HG02610 (cell line): Measurements from ENCODE around the gene STON2.
"Not testable (repeated sequence)": the region's sequence is repeated elsewhere in the genome, so short reads cannot be mapped to it uniquely, and the experiment has no call there.

Experiments used
- ATAC-seq: cut with Tn5 transposase; IDR thresholded peaks from one replicate; pipeline ENCODE4 v1.9.1; 2021; ENCODE audit warnings: mild to moderate bottlenecking, moderate library complexity; ENCODE audit not compliant: unreplicated experiment

STON2 gene

DNA sequence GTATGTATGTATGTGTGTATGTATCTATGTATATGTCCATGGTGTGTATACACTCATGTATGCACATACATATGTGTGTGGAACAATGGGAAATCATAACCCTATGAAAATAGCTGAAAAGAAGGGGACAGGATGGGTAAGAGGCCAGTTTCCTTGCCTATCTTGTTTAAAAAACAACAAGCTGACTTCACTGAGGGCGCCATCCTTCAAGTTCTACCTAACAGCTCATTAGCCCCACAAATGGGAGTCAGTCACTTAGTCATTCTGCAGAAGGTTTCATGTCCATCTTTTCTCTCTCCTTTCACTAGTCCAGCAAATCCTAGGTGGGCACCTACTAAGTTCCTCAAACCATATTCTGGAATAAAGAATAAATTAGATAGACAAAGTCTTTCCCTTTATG lies 14.7 kb downstream of the STON2 start:
- no peak for ATAC-seq

DNA sequence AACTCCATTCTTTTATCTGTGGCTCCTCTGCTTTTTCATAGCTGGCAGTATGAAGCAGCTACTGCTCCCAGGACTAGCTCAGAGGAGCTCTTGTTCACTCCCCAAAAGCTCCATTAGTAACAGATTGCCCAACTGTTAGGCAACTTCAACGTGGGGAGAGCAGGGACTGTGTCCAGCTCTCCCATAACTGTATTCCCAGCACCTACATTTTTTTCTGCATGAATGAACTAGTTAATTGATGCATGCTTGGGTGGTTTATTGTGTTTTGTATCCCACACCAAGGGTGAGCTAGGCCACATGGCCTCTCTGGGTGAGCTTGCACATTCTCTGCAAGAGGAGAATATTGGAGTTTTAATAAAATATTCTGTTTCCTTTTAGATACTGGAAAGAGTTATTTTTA lies 15.2 kb downstream of the STON2 start:
- ATAC-seq: no peak

DNA sequence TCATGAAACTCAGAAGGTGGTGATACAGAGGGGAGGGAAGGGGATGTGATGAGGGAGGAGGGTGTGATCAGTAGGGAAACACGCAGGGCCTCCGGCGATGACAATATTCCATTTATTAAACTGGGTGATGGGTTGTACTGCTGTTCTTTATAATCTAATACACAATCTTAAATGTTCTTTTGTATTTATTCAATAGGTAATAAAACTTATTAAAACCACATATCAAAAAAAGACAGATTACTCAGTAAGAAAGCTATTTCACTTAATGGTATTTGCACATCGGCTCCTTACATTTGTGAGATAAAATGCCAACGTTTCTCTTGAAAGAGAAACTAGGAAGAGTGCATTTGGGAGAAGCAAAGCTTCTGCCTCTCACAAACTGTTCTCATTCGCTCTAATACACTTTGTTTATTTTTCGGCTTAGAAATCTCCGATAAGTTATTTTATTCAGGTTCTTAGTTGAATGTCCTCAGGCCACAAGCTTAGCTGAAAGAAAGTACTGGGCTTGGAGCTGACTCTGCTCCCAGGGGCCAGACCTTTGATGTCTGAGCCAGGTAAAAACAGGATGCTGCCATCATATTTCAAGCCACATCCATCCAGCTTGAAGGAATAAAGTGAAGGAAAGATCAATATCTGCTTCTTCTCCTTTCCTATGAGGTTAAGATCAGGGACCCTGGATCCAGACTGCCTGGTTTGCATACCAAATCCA lies 17.5 kb downstream of the STON2 start:
- ATAC-seq: no peak

DNA sequence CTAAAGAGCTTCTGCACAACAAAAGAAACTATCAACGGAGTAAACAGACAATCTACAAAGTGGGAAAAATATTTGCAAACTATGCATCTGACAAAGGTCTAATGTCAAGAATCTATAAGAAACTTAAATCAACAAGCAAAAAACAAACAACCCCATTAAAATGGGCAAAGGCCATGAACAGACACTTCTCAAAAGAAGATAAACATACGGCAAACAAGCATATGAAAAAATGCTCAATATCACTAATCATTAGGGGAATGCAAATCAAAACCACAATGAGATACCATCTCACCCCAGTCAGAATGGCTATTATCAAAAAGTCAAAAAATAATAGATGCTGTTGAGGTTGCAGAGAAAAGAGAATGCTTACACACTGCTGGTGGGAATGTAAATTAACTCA lies 20.1 kb downstream of the STON2 start:
- not testable (repeated sequence) for ATAC-seq

DNA sequence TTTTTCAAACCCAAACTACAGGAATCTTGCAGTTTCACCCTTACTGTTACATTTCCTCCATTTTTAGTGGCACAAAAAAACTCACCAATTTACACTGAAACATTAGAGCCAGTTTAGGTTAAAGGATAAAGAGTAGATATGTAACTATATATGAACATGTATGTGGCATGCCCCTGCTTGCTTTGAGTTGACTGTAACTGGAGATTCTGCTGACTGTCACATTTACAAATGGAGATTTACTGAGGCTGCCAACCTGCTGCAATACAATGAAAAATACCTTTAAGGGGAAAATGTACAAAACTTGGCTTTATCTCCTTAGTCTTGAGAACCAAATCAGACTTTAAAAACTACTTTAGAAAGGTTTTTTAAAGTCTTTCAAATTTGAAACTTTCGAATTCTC lies 28.3 kb downstream of the STON2 start:
- no peak for ATAC-seq

DNA sequence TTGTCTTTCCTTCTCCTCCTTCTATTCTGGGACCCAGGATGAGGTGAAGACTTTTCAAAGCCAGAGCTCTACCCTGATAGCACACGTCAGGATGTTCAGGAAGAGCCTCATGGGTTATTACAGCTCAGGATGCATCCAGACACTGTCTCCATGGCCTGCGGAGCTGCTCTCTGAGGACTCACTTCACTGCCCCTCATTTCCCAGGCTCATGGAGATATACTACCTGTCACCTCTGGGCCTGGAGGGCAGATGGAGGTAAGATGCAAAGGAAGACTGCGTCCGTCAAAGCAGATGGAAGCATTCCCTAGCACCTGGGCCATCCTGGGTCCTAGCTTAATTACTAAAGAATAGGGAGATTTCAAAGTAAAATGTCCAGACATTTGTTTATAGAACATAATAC lies 32.6 kb downstream of the STON2 start:
- ATAC-seq: no peak

DNA sequence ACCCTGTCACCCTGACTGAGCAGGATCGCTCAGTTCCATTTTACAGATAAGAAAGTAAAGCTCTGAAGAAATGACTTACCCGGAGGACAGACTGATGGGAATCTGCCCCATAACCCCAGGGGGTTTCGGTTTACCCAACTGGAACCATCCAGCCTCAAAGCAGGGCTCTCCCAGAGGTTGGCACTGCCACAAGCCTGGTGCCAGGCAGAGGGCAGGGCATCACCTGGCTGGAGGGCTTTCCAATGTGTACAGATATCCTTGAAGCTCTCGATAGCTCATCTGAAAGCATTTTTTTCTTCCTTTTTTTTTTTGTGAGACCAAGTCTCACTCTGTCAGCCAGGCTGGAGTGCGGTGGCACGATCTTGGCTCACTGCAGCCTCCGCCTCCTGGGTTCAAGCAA lies 33.2 kb downstream of the STON2 start:
- no peak for ATAC-seq

DNA sequence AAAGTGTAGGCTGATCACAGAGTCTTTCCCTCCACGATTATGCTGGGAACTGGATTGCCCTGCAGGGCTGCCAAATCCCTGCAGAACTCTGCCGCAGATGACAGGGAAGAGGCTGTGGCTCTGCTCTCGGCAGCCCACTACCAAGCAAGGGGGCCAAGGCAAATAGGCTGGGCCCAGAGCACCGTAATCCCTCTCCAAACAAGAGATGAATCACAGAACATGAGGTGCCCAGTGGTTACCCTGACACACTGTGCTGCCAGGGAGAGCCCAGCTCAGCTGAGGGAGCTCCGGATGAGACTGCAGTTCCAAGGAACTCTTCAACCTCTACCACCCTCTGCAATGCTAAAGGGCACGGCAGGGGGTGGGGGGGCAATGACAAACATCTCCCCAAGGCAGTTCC lies 33.9 kb downstream of the STON2 start:
- no peak for ATAC-seq

DNA sequence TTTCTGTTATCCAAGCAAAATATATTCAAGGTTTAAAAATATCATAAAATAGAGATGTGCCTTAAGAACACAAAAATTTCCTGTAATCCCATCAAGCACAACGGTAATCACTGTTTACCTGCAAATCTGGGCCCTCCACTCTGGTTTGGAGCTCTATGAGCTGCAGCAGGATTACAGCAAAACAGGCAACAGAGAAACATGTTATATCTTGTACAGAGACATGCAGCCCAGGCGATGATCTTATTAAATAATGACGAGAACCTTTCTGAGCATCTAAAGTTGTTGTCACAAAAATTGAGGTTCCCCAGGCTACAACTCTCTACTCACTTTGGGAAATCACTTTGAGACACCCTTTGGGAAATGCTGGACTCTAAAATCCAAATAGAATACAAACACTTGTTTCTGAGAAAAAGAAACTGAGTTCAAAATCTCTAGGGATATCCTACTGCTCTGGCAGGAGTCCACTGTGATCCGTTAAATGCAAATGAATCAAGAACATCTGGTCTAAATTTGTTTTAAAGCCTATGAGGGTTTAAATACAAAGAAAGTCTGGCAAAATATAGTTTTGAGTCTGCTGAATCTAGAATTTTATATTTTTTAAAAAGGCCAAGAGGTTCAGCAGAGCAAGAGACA lies 36.3 kb downstream of the STON2 start:
- no peak for ATAC-seq

DNA sequence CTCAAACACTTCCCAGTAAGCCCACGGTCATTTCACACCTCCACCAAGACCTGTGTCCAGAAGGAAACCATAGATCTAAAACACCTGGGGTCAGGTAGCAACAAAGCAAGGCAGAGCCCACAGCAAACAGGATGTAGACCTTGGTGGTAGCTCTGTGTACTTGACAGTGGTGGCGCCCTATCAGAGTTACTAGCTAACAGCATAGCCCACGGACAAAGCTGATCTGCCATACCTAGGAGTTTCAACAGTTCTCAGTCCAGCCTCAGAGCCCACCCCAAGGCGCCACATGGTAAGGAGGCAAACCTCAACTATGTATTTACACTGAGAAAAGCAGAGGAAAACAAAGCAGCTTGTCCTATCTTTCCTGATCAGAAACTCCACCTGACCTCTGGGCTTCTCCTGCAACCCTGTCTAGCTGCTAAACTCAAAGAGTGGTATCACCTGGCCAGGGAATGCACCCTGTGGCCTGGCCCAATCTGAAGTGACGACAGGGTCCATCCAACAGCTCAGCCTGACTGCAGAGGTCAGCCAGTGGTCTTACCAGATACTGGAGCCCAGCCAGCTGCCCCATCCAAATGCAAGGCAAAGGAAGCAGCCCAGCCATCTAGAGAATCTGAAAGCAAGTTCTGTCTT lies 46.3 kb downstream of the STON2 start:
- no peak for ATAC-seq

DNA sequence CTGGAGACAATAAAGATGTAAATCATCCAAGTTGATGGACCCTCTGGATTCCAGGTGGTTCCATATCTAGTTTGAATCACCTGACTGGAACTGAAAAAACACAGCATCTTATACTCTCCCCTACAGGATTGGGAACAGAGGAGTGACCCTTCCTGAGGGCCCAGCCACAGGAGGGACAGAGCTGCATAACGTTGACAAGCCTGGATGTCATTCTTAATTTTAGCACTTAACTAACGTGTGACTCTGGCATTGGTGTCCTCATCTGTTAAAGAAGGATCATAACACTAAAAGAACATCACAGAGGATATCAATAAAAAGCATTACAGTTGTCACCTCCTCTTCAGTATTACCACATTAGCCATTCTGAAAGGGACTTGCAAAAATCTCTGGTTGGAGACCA lies 47.7 kb downstream of the STON2 start:
- ATAC-seq: no peak

DNA sequence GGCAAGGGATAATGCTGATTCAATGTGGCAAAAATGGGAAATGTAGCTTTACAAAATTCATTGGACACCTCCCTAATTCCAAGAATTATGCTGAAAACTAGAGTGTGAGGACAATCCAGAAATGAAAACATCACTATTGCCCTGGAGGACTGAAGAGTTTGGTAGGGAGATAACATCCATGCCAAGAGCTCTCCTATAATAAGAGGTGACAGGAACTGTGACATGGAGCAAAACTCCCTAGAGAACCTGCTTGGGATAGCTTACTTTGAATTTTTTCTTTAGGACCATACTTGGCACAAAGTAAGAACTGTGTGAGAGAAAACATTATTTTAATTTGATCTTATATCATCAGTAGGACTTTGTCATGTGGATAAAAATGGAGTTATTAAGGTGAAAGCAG lies 48.9 kb downstream of the STON2 start:
- ATAC-seq: no peak

DNA sequence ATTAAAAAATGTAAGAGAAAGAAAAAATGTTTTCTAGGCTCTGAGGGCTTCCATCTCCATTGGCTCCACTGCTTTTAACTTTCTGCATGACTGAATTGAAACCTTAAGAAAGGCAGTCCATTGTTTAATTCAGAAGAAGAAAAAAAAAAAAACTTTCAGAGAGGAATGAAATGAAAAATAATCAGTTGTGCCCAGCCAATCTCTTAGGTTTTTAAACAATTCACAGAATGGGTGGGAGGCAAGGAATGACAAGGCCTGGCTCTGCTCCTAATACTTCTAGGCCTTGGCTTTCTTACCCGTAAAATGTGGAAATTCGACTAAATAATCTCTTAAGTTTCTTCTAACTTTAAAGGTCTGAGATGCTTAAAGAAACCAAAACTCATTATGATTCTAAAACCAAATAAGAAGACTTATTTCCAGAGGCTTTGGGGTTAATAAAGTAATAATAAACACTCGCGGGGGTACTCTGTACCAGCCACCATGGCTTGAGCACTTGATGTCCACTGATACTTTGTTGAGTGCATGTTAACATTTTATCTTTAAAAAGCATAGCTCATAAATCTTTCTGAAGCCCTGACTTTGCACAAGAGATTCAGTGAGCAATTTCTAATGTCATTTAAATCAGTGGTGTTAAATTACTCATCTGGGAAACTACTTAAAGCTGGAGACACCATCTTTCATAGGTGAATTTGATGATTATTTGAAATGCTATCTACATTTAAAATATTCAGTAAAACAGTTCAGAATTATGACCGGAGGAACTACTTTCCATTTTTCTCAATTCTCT lies 49.6 kb downstream of the STON2 start:
- no peak for ATAC-seq

DNA sequence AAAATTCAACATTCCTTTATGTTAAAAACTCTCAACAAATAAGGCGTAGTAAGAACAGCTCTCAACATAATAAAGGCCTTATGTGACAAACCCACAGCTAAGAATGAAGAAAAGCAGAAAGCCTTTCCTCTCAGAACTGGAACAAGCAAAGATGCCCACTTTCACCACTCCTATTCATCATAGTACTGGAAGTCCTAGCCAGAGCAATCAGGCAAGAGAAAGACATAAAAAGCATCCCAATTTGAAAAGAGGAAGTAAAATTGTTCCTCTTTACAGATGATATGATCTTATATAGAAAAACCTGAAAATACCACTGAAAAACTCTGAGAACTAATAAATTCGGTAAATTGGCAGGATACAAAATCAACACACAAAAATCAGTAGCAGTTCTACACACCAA lies 52.1 kb downstream of the STON2 start:
- no peak for ATAC-seq

DNA sequence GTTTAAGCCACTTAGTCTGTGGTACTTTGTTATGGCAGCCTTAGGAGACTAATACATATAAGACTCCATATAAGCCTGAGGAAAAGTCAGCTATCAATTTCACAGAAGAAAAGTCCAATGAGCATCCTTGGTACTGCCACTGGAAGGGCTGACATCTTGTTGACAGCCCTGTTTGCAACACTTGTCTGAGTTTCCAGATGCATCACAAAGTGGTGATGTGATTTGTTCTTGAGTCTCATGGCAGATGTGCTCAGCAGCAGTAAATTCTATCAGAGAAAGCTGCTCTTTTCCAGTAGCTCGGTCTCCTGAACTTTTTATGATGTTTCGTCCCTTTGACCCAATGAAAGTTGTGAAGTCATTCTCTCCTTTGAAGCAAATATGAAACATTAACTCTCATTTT lies 54.3 kb downstream of the STON2 start:
- ATAC-seq: no peak

DNA sequence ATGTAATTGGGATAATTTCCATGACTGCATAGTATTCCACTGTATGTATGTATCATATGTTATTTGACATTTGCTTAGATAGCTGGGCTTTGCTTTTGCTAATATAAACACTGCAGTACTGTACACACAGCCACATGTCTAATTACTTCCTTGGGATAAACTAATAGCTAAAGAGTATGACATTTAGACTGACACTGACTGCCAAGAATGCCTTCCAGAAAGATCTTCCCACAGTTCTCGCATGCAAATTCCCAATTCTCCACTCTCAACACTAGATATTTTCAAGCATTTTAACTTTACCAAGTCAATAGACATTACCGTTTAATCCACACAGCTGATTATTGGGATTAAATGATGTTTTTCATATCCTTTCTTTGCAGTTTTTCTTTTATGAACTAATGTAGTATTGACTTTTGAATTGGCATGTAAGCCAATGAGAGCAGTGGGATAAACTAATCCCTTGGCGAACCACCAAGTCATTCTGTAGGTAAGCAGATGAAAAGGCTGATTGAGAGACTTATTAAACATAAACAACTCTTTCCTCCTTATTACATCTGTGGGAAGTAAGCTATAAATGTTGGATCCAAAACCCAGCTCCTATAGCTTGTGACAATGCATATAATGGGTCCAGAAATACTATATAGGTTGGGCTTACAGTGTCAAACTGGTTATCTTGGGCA lies 55.5 kb downstream of the STON2 start:
- no peak for ATAC-seq

DNA sequence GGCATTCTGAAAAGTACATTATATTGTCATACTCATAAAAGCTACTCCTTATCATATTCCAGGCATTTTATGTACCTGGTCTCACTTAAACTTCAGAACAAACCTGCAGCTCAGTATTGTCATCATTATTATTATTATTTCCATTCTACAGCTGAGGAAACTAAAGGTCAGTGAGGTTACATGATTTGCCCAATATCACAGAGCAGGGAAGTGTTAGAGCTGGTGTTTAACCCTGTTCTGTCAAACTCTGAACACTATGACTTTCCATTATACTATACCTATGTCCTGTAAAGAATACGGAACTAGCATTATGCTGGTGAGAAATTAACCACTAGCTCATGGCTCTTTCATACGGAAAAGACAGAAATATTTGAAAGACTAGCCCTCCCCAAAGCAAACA lies 56.4 kb downstream of the STON2 start:
- ATAC-seq: no peak

DNA sequence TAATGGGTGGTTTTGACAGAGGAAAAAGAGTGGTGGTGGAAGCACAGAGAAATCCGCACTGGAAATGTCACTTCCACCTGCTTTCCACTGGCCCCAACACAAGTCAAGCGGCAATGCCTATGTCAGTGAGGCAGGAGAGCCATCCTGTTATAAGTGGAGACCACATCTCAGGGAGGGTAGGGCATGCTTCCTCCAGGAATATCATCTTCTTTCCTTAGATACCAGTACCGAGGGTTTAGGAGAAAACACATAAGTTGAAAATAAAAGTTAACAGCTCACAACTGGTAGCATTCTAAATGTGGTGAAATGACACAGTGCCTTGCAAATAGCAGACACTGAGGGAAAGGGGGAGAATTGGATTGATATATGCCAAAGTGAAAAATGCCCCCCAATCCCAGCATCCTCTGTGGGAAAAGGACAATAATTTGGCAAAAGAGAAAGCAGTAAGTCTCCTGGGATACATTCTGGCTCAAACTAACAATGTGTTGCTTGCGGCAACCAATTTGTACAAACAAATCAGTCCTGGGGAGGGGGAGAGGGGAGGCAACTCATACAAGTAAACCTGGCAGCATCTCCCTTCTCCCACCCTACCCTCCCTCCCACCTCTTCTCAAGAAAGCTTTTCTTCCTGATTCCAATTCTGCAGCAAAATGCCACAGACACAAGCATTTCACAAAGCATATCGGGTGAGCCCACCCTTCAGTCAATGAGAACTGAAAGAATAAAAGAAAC lies 57.1 kb downstream of the STON2 start:
- ATAC-seq: no peak

DNA sequence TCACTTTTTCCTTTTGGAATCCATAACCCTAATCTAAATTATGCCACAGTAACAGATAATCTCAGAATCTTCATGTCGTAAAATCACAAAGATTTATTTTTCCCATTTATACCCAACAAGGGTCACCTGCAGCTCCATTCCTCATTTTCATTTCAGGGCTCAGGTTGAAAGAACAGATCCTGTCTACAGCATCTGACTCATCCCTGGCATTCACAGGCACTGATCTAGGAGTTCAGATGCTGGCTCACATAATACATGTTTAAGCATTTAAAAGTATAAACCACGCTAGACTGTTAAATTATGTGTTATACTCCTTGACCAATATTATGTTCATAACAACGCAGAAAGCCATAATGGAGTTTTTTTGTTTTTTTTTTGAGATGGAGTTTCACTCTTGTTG lies 58.3 kb downstream of the STON2 start:
- ATAC-seq: no peak

DNA sequence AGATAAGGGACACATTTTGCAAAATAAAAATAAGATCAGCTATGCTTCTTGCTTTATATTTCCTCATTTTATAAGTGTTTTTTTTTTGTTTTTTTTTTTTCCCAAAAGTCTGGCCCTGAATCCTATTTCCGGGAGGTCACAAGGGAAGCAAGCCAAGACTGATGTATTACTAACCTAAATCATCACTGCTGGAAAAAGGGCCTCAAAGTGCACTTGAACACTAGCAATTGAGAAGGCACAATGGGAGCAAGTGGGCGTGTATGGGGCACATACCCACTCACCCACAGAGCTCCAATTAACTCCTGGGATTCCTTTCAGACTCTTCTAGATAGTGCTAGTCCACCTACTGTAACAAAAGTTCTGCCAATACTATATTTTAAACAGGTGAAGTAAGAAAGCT lies 58.8 kb downstream of the STON2 start:
- ATAC-seq: no peak

DNA sequence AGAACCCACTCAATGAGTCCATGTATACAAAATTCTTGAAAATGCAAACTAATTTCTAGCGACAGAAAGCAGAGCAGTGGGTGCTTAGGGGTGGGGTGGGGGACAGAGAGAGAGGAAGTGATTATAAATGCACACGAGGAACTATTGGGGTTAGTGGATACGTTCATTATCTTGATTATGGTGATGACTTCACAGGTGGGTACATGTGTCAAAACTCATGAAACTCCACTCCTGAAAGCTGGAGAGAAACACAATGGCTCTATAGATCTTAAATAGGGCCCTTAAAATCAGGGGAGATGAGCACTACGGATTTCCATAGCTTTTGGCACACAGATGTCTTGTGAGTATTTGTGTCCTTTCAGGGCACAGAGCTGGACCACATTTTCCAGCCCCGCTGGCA lies 59.9 kb downstream of the STON2 start:
- no peak for ATAC-seq
